Measurements from ENCODE around the gene GPR149.

Gene GPR149

GRCh38 chr3:154304116-154304786 is 125.7 kb downstream of the GPR149 start:
- Histone ChIP-seq H3K27ac (no peak overlapping the region), H3K4me3 (no peak overlapping the region)
- no peak for DNase-seq (ENCODE audit: low spot score)
- TF ChIP-seq CTCF (IDR thresholded peaks at IDR 0.05) = no peak

- no peak for DNase-seq (ENCODE audit: low spot score)
- no peak overlapping the region for H3K4me3 ChIP-seq
- TF ChIP-seq CTCF (IDR thresholded peaks at IDR 0.05) = no peak
- no peak overlapping the region for H3K27ac ChIP-seq
Observed at GRCh38 chr3:154301561-154301960, 128.4 kb downstream of the GPR149 start.

- H3K27ac ChIP-seq = no peak overlapping the region
- H3K4me3 ChIP-seq = no peak overlapping the region
- DNase-seq (ENCODE audit: low spot score) = no peak
- TF ChIP-seq CTCF (IDR thresholded peaks at IDR 0.05) = no peak
Observed at GRCh38 chr3:154294016-154294415, 136.0 kb downstream of the GPR149 start.

GRCh38 chr3:154290187-154290586 is 139.8 kb downstream of the GPR149 start:
- Histone ChIP-seq H3K27ac (no peak overlapping the region), H3K4me3 (no peak overlapping the region)
- TF ChIP-seq CTCF (IDR thresholded peaks at IDR 0.05) = no peak
- DNase-seq (ENCODE audit: low spot score) = no peak

Data from coronary artery (tissue), 2 donors.